GM10248 (cell line): ENCODE results near the gene MYMK.

ENCODE experiments used
- CTCF ChIA-PET: fragments of 300-600 bp; sonication (Branson Sonifier 250); formaldehyde crosslinking; extraction: SDS; loops from one replicate; lab custom pipeline; 2021; ENCODE audit warnings: antibody characterized with exemption; lab: Yijun Ruan, JAX
- POLR2A ChIA-PET: fragments of 350-650 bp; sonication (Branson Sonifier 250); formaldehyde crosslinking; extraction: SDS; loops from one replicate; lab custom pipeline; 2020; ENCODE audit warnings: antibody characterized with exemption; lab: Yijun Ruan, JAX
- DNase-seq: peaks from one replicate; pipeline ENCODE4 v3.0.0; 2012; ENCODE audit errors: extremely low spot score
- CTCF ChIP-seq: IDR thresholded peaks from 2 replicates; pipeline ENCODE4 v1.5.1; 2012; ENCODE audit warnings: mild to moderate bottlenecking, low read depth; ENCODE audit errors: extremely low read depth, missing control alignments, control extremely low read depth

The MYMK gene

GRCh38 chr9:133531293-133531692, 6.5 kb upstream of the MYMK start:
- no peak for DNase-seq
- POLR2A ChIA-PET, result no interaction called here
- TF ChIP-seq CTCF, result no peak
- CTCF ChIA-PET, result interaction anchor here (1.9 to 4.3 kb wide), 2 partner anchors 9 to 196 kb away, joined by 7 to 34 read pairs; no protein-coding TSS in a partner anchor

DNA sequence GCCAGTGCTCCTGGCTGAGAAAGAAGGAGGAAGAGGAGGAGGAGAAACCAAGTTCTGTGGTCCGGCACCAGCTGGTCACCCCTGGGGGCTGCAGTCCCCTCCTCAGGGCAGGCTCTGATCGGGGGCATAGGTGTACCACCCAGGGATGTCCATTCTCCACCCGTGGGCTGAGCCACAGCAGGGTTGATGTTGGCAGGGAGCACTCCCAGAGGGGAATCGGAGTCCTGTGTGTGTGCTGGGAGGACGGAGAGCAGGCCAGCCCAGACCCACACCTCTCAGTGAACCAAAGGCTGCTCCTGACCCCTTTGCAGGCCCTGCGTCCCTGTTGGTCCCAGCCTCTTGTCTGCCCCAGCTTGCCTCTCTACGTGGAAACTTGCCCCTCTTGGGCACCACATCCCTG, 5.1 kb upstream of the MYMK start:
- ChIA-PET CTCF (interaction anchor here (1.3 to 4.3 kb wide), 3 partner anchors 197 to 252 kb away, joined by 3 to 34 read pairs (median 4); no protein-coding TSS in a partner anchor), POLR2A (no interaction called here)
- no peak for TF ChIP-seq CTCF
- DNase-seq, result no peak

DNA sequence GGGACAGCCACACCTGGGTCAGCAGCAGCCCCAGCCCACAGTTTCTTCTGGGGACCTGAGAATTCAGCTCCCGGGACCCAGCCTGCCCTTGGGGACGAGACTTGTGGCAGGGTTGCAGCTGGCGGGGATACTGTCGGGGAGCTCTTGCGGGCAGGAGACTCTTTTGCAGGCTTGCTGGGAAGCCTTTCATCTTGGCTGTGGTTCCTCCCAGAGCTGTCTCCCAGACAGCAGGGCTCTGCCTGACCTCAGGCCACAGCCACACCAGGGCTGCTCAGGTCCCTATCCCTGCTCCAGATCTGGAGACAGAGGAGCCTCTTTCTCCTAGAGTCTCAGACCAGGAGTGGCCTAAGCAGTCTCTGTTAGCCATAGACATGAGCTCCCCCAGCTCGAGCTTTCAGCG, 4.7 kb upstream of the MYMK start:
- DNase-seq, result no peak
- CTCF ChIA-PET, result interaction anchor here (1.3 to 1.6 kb wide), 2 partner anchors 213 to 253 kb away, joined by 3 to 4 read pairs; no protein-coding TSS in a partner anchor
- POLR2A ChIA-PET, result no interaction called here
- no peak for TF ChIP-seq CTCF

DNA sequence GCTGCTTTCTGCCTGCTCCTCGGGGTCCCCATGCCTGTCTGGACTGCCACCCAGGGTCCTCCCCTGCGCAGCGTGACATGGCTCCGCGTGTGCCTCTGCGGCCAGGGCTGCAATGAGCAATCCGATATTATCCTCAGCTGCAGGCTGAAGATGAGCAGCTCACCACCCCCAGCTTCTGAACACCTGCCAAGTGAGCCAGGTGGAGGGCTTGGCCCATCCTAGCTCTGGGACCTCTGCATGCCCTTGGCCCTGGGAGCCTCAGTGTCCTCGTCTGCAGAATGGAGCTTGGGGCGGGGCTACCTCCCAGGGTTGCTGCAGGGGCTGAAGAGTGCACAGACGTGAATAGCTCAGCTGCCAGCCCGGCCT, 4.1 kb upstream of the MYMK start:
- ChIA-PET CTCF (interaction anchor here (1.3 kb wide), 1 partner anchor 213 kb away, joined by 4 read pairs; no protein-coding TSS in a partner anchor), POLR2A (no interaction called here)
- no peak for TF ChIP-seq CTCF
- no peak for DNase-seq

DNA sequence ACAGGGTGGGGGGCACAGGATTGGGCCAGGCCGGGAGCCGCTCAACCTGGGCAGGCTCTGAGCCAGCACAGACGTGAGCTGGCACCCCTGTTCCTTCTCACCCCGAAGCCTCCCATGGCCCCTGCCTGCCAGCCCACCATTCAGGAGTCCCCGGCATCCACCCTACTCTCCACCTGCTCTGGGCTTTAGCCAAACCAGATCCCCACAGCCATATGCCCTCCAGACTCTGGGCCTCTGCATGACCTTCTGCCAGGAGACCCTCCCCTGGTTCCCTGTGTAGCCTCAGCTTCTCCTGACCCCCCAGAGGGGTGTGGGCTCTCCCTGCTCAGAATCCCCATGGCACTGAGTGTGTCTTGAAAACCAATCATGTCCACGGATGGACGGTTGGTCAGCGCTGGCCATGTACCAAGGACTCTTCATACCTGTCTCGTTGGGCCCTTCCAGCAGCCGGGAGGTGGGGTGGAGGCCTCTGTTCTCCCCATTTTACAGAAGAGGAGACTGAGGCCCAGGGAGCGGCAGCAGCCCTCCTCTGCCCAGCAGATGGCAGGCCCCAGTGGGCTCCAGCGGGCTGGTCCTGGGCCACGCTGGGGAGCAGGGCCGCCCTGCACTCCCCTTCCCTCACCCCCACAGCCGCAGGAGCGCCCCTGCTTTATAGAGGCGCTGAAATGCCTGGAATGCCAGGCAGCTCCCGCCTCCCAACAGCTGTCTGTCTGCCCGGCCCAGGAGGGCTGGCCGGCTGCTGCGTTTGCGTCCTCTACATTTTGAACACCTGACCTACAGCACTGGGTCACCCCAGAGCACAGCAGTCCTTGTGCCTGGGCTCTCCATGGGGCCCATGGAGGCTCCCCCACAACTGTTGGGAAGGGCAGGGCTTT, 3.5 kb upstream of the MYMK start:
- TF ChIP-seq CTCF, result no peak
- CTCF ChIA-PET, result no interaction called here
- POLR2A ChIA-PET, result no interaction called here
- DNase-seq, result no peak

DNA sequence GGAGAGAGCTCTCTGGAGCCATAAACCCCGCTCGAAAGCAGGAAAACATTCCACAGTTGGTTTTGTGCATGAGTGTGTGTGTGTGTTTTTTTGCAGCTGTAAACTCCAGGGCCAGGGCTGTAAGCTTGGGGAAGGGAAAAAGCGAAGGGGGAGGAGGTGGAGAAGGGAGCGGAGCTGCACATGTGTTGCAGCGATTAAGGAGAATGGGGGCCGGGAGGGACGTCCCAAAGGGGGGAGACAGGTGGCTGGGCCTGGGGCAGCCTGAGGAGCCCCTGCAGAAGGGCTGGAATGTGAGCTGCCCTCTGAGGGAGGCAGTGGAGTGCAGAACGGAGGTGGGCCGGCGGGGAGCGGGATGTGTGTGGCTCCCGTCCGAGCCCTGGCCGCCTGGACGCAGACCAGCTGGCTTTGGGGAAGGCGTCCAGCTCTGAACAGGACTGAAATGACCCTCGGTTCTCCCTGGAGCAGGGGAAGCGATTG, 2.7 kb upstream of the MYMK start:
- ChIA-PET POLR2A (no interaction called here), CTCF (no interaction called here)
- TF ChIP-seq CTCF, result no peak
- DNase-seq, result no peak
